ENCODE results near the gene CEACAM18. TPM values are rescaled to one million over a fixed set of nuclear protein-coding genes. Genes with fewer than 3 reads are reported as not detected.
"Not testable (repeated sequence)": the region's sequence is repeated elsewhere in the genome, so short reads cannot be mapped to it uniquely, and the experiment has no call there.

CEACAM18 gene
- not detected for total RNA-seq
- long read RNA-seq: 0 reads

- DNase-seq: no peak
- ATAC-seq: no peak
- intact Hi-C loops (cut with DNase I): loop anchor here in 1 of 2 donors (10.0 kb wide), 1 partner anchor 176 kb away; no protein-coding TSS in a partner anchor
These were observed at the start of gene CEACAM18 for GRCh38 chr19:51478381-51479234. CEACAM18 (plus strand) TSS chr19:51478539.

DNA sequence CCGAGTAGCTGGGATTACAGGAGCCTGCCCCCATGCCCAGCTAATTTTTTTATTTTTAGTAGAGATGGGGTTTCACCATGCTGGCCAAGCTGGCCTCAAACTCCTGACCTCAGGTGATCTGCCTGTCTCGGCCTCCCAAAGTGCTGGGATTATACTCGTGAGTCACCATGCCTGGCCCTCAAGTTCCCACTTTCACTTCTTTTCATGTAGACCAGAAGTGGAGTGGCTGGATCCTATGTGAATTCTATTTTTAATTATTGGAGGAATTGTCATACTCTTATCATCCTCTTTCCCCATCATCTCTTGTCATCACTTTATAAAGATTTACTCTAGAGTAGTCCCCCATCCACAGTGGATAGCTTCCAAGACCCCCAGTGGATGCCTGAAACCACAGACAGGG is 48.1 kb upstream of the CEACAM18 start:
- ATAC-seq (no peak), DNase-seq (no peak)
- intact Hi-C loops (cut with DNase I): no loop called here

DNA sequence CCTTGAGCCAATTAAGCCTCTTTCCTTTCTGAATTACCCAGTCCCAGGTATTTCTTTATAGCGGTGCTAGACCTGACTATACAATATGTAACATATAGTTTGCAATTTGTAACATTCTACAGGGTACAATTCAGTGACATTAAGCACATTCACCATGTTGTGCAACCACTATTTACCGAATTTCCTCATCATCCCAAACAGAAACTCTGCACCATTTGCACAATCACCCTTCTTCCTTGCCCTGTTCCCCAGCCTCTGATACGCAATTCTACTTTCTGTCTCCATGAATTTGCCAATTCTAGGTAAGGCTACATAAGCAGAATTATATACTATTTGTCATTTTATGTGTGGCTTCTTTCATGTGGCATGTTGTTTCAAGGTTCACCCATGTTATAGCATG is 47.2 kb upstream of the CEACAM18 start:
- intact Hi-C loops (cut with DNase I): no loop called here
- ATAC-seq: no peak
- no peak for DNase-seq

GRCh38 chr19:51433043-51433442 is 45.3 kb upstream of the CEACAM18 start:
- no peak for ATAC-seq
- intact Hi-C loops (cut with DNase I): no loop called here
- no peak for DNase-seq

DNA sequence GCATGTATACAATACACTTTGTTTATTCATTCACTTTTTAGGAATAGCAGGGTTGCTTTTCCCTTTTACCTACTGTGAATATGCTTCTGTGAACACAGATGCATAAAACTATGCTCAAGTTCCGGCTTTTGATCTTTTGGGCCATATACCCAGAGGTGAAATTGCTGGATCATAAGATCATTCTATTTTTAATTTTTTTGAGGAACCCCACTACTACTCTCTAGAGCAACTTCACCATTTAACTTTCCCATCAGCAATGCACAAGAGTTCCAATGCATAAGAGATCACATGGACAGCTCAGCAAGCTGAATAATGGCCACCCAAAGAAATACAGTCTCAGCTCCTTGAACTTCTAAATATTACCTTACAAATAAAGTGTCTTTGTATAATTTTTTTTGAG is 43.9 kb upstream of the CEACAM18 start:
- ATAC-seq (no peak), DNase-seq (no peak)
- intact Hi-C loops (cut with DNase I): no loop called here

GRCh38 chr19:51439021-51439465 is 39.3 kb upstream of the CEACAM18 start:
- DNase-seq (no peak), ATAC-seq (peak in 1 of 2 donors; percentile 35)
- intact Hi-C loops (cut with DNase I): no loop called here

DNA sequence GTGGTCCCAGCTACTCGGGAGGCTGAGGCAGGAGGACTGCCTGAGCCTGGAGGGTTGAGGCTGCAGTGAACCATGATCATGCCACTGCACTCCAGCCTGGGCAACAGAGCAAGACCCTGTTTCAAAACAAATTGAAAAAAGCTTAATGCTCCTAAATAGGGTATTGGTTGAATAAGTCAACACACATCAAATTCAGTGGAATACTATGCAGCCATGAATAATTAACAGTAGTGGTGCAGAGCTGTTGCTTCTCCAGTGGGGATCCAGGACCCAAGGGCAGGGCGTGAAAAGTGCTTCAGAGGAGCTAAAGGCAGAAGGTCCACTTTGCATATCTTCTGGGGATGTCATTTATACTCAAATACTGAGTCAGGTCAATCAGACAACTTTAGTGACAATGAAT is 38.3 kb upstream of the CEACAM18 start:
- DNase-seq (no peak), ATAC-seq (no peak)
- intact Hi-C loops (cut with DNase I): no loop called here

- intact Hi-C loops (cut with DNase I): no loop called here
These were observed 37.4 kb upstream of the CEACAM18 start for GRCh38 chr19:51440846-51441409.

GRCh38 chr19:51441410-51442390 is 36.6 kb upstream of the CEACAM18 start:
- no peak for DNase-seq
- intact Hi-C loops (cut with DNase I): no loop called here
- peak; percentile 21 to 68 for ATAC-seq

More at GRCh38 chr19:51440846-51441409, 37.4 kb upstream of the CEACAM18 start:
- no peak for DNase-seq
- ATAC-seq: peak in 1 of 2 donors; percentile 17

GRCh38 chr19:51447510-51447909 is 30.8 kb upstream of the CEACAM18 start:
- intact Hi-C loops (cut with DNase I); DNase-seq; ATAC-seq: not testable (repeated sequence)

DNA sequence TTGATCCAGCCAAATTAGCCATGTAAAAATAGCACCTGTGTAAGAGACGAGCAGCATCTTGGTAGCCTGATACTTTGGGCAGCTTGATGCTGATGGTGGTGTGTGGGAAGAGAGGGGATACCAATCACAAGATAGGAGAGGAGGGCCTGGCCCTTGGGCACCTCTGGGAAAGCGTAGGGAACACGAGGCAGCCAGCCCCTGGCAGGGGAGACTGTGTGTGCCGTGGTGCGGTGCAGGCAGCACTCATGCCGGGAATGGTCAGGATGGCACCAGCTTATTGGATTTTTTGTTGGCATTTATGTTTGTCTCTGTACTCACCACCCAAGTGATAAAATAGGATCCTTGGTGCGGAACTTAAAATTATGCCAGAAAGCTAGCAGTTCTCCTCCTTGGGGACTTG is 30.3 kb upstream of the CEACAM18 start:
- no peak for DNase-seq
- ATAC-seq: no peak
- intact Hi-C loops (cut with DNase I): no loop called here

- DNase-seq: no peak
- ATAC-seq: no peak
These were observed 29.8 kb upstream of the CEACAM18 start for GRCh38 chr19:51448411-51449016.

DNA sequence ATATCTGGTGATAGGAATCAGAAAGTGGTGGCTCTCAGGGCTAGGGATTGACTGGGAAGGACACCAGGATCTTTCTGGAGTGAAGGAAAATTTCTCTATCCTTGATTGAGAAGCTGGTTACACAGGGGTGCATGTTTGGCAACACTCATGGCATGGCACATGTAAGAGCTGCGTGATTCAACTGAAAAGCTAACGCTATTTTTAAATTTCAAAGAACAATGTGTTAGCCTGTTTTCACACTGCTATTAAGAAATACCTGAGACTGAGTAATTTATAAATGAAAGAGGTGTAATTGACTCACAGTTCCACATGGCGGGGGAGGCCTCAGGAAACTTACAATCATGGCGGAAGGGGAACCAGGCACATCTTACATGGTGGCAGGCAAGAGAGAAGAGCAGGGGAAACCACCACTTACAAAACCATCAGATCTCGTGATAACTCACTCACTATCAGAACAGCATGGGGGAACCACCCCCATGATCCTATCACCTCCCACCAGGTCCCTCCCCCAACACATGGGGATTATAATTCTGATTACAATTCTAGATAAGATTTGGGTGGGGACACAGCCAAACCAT is 27.5 kb upstream of the CEACAM18 start:
- intact Hi-C loops (cut with DNase I): no loop called here
- DNase-seq (no peak), ATAC-seq (no peak)

More at GRCh38 chr19:51448411-51449016, 29.8 kb upstream of the CEACAM18 start:
- intact Hi-C loops (cut with DNase I): no loop called here

DNA sequence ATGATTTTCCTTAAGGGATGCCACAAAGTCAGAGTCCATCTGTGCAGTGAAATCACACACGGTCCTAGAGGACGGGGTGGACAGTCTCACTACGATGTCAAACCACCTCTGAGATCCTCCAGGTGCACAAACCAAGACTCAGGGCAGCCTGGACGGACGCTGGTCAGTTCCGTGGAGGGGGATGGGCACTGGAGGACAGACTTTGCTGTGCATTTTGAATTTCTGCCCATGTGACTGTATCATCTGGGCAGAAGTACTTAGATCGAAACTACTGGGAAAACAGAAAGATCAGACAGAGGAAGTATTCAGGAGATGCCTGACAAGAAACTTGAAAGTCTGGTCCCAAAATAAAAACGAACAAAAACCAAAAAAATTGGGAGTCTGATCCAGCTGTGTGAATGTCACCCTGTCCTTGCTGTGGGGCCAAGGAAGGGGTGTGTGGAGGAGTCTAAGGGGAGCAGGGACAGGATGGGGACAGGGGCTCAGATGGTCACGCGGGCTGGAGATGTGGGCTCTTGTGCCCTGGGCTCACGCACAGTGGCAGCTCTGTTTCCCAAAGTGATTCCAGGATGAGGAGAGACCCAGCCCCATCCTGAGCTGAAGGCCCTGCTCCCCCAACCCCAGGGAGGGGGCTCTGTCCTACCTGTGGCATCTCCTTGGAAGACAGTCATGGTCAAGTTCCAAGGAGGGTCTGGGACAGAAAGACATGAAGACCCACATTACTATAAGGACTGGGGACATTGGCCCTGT is 21.6 kb upstream of the CEACAM18 start:
- no peak for ATAC-seq
- no peak for DNase-seq
- intact Hi-C loops (cut with DNase I): no loop called here

GRCh38 chr19:51457351-51458013 is 20.9 kb upstream of the CEACAM18 start:
- ATAC-seq: no peak
- intact Hi-C loops (cut with DNase I): no loop called here
- DNase-seq: no peak

DNA sequence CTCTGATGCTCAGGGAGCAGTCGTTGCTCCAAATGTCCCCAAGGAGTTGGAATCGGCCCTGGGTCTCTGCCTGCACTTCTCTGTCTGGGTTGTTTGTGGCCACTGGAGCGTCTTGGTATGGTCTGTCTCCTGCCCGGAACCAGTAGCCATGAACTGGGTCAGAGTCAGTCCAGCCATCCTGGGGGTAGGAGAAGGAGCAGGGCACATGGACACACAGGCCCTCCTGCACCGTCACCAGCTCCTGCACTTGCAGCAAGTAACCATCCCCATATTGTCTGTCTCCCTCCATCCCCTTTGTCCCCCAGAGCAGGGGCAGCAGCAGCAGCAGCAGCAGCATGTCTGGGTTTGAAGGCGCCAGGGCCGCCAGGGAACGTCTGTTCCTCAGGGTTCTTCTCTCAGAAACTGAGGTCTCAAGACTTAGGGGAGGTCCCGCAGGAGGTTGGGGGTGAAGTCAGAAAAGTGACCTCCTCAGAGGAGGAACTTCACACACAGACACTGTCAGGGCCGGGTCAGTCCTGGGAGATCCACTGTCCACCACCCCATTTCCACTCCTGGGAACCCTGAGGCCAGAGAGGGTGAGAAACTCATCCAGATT is 20.2 kb upstream of the CEACAM18 start, which contains the start of gene SIGLEC8:
TSS of gene SIGLEC8 (minus strand) at position 404 of the 595 bp plus-strand sequence. CDS start at position 337, 67 bp downstream.
- no peak for DNase-seq
- intact Hi-C loops (cut with DNase I): no loop called here
- no peak for ATAC-seq
